GM18526 (cell line): Measurements from ENCODE around the gene SH3RF2.

Source experiments
- POLR2A ChIP-seq: IDR thresholded peaks from 3 replicates; pipeline ENCODE4 v1.6.1; 2011; ENCODE audit not compliant: insufficient read length; ENCODE audit errors: extremely low read depth

The SH3RF2 gene

DNA sequence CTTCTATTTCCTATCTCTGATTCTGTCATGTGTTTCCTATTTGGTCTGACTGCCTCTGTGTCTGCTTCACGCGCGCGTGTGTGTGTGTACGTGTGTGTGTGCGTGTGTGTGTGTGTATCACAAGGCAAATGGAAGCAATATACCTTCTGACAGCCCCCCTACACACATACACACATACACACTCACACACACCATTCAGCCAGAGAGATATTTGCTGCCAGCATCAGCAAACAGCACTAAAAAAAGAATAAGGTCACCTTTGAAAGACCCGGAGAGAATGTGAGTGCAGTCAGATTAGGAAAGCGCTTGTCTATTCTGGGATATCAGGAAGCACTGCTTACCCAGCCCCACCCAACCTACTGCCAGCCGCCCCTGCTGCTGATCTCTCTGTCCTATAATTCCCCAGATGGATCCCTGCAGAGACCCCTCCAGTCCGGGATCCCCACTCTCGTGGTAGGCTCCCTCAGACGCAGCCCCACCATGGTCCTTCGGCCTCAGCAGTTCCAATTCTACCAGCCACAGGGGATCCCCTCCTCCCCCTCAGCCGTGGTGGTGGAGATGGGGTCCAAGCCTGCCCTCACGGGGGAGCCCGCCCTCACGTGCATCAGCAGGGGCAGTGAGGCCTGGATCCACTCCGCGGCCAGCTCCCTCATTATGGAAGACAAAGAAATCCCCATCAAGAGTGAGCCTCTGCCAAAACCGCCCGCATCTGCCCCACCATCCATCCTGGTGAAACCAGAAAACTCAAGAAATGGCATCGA is 123.3 kb downstream of the SH3RF2 start:
- no peak for TF ChIP-seq POLR2A

GRCh38 chr5:146060221-146060585 is 123.8 kb downstream of the SH3RF2 start:
- no peak for TF ChIP-seq POLR2A

GRCh38 chr5:146066968-146067367 is 130.6 kb downstream of the SH3RF2 start:
- no peak for TF ChIP-seq POLR2A

GRCh38 chr5:146068206-146068605 is 131.8 kb downstream of the SH3RF2 start:
- TF ChIP-seq POLR2A = no peak

DNA sequence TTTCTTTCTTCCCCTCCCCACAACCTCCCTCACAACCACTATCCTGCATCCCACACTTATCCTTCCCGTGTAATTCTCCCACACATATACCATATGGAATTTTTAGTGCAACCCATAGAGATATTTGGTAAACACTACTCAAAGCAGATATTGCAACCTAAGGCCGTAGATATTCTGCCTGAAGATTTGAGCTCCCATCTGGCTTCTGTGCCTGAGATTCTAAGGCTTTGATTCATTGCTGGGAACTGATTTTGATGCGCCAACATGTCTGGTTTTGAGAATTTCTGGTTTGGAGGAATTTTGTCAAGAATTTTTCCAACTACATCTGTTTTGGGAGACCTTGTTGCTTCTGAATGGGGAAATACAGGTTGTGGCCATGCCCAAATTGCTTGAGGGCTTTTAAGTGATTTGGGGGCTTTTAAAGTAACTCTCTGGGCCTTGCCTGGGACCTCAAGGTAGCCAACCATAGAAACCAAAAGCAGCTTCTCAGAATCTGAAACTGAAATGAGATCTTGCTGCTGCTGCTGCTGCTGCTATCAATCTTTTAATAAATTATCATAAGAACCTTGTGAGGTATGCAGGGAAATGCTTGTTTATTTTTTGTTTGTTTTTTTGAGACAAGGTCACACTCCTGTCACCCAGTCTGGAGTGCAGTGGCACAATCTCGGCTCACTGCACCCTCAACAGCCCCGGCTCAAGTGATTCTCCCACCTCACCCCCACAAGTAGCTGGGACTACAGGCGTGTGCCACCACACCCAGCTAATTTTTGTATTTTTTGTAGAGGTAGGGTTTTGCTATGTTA is 132.8 kb downstream of the SH3RF2 start:
- TF ChIP-seq POLR2A = no peak

DNA sequence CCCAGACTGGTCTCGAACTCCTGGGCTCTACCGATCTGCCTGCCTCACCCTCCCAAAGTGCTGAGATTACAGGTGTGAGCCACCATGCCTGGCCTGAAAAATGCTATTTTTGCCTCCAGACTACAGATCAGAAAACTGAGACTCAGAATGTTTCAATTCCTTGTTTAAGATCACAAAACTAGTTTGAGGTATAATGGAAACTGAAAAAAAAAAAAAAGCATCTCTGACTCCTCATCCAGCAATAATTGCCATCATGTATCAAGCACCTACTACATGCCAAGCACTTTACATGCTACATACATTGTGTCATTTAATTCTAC is 133.4 kb downstream of the SH3RF2 start:
- no peak for TF ChIP-seq POLR2A

DNA sequence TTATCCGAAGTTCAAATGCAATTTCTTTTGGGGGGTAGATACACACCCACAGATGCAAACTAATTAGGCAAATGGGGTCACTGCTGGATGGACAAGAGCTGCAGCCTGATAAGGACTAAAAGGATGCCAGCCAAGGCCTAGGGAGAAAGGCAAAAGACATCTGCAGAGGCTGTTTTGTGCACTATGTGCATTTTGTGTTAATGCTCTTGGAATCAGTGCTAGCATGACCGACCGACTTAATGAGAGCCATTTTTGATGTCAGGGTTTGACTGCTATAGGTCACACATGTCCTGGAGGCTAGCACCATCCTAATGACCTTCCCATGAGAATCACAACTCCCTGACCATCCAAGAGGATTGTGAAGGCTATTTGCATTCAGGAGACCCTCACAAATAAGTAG is 134.4 kb downstream of the SH3RF2 start:
- no peak for TF ChIP-seq POLR2A

GRCh38 chr5:146071171-146071570 is 134.8 kb downstream of the SH3RF2 start:
- TF ChIP-seq POLR2A = no peak

DNA sequence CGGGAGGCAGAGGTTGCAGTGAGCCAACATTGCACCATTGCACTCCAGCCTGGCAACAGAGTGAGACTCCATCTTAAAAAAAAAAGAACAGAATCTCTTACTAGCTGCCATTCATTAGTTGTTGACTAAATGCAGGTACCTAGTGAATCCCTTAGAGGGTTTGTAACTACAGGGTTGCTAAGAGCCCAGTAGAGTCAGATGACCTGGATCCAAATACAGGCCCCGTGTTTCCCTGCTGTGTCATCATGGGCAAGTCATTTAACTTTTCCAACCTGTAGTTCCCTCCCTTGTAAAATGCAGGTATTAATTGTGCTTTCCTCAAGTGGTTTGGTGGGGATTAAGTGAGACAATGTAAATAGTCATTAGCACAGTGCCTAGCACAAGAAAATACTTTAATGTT is 136.2 kb downstream of the SH3RF2 start:
- no peak for TF ChIP-seq POLR2A

DNA sequence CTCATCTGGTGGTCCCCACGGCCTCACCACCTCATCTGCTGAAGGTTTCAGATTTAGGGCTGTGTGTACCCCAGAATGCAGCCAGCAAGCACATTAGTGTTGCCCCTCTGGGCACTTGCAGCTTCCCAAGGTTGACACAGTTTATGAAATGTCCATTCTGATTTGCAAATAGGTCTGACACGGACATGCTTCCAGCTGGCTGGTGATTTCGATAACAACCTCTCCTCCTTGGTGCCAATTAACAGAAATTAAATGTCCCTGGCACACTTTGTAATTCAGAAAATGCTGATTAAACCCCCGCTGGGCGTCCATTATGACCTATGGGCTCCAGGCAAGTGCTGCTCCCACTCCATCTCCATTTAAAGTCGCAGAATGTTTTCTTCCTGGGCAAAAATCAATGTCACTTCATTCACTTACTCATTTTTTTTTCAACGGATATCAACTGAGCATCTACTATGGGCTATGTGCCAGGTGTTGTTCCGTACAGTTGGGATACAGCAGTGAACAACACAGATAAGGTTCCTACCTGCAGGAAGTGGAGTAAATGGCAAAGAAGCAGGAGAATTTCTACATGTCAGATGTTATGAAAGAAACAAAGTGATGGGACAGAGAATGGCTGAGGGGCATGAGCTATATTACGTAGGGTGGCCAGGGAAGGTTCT is 137.0 kb downstream of the SH3RF2 start:
- no peak for TF ChIP-seq POLR2A

GRCh38 chr5:146076028-146076427 is 139.7 kb downstream of the SH3RF2 start:
- TF ChIP-seq POLR2A = no peak

DNA sequence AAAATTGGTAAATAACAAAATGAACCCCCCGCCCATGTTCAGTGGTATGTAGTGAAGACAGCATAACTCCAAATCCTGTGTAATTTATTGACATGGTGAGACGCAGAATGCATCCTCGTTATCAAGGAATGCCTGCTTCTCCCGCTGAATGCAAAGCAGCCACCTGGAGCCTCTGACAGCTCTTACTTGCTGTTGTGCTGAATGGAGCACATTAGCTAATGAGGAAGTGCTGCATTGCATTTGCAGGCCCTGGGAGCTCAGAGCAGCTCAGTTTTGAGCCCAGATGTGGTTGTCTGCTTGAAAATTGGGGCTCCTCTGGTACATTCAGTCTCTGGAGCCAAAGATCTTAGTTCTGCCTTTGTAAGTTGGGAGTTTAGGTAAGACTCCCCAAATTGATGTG is 140.1 kb downstream of the SH3RF2 start:
- no peak for TF ChIP-seq POLR2A

DNA sequence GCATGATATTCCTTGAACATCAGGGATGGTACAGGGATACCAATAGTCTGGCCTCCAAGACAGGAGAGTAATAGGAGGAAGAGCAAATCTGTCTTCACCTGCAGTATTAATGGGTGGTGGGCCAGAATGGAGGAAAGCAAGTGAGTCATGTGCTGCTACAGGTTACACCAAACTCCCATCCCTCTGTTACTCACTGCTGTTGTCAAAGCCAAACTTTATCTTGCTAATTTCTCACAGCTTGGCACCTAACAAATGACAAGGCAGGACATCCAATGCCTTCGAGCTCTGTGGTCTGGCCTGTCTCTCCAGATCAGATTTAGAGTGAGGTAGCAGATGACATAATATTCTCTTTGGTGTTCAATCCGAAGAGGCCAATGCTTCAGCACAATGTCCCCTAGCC is 142.2 kb downstream of the SH3RF2 start:
- TF ChIP-seq POLR2A = no peak

- TF ChIP-seq POLR2A = no peak
Measured at GRCh38 chr5:146079695-146080373, 143.5 kb downstream of the SH3RF2 start.

GRCh38 chr5:146081556-146081955 is 145.2 kb downstream of the SH3RF2 start:
- no peak for TF ChIP-seq POLR2A

- TF ChIP-seq POLR2A = no peak
Measured at GRCh38 chr5:146082798-146083197, 146.4 kb downstream of the SH3RF2 start.
